GM18951 (cell line): Measurements from ENCODE around the gene ARPC1A.
"Not testable (repeated sequence)": the region's sequence is repeated elsewhere in the genome, so short reads cannot be mapped to it uniquely, and the experiment has no call there.

Source experiments
- POLR2A ChIP-seq: IDR thresholded peaks from 4 replicates; pipeline ENCODE4 v1.6.1; 2011; ENCODE audit warnings: mild to moderate bottlenecking; ENCODE audit not compliant: insufficient read length, insufficient read depth; ENCODE audit errors: extremely low read depth
- in situ Hi-C: fragments of 300-500 bp; cut with MboI; formaldehyde crosslinking; loops from one replicate; pipeline ENCODE4 v1.12.0; 2022; ENCODE audit warnings: low sequenced_read_pairs, mixed read lengths, inconsistent platforms; ENCODE audit not compliant: unreplicated experiment

The ARPC1A gene

DNA sequence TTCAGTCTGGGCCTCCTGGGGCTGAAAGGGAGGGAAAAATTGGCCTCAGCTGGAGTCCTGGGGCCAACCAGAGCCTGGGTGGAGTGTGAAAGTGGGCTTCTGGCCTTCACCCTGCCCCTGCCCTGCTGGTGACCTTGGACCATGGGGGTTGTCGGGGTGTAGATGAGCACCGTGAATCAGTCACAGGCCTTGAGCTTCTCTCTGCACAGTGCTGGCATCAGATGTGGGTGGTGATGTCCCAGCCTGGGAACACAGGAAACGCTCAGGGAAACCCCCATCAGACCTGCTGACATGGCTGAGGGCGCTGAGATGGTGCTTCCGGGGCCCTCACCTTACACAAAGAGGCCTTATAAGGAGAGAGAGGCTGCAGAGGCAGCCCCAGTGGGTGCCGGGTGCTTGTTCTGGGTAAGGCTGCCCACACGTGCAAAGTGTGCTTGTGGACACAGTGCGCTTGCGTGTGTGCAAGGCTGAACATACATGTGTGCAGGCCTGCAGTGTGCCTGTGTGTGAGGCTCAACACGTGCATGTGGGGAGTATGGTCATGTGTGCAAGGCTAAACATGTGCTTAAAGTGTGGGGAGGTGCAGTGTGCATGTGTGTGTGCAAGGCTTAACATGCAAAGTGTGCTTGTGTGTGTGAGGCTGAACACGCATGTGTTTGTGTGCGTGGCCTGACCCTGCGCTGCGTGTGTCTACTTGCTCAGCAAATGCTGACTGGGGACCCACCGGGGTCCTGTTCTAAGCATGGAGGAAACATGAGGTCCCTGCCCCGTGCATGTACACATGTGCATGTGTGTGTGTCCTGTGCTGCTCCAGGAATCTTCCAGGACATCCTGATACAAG, 55.3 kb downstream of the ARPC1A start:
- in situ Hi-C loops = no loop called here
- peak; percentile 69 for TF ChIP-seq POLR2A

DNA sequence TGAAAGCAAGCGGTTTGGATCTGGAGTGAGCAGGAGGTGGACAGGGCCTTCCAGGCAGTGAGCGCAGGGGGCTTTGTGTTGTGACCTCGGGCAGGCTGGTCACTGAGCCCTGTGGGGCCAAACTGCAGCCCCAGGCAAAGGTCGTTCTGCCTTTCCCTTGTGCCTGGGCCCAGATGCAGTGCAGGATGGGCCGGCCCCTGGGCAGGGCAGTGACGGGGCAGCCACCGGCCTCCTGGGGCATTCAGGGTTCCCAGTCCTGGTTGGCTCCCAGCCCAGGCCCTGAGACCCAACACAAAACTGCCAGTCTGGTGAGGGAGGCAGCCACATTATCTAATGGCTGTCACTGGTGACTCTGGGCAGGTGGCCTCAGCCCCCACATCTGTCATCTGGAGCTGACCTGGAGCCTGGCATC, 56.0 kb downstream of the ARPC1A start:
- no peak for TF ChIP-seq POLR2A
- in situ Hi-C loops = no loop called here

DNA sequence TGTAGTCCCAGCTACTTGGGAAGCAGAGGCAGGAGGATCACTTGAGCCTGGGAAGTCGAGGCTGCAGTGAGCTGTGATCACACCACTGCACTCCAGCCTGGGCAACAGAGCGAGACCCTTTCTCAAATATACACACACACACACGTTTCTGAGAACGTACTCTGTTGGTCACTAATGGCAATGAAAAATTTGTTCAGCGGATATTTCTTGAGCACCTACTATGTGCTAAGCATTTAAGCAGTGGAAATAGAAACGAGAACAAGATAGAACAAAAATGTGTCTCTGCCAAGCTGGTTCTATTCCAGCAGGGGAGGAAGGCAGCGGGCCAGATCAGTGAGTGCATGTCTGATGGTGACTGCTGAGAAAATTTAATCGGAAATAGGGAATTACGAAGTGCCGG, 57.5 kb downstream of the ARPC1A start:
- in situ Hi-C loops = no loop called here
- TF ChIP-seq POLR2A = no peak

GRCh38 chr7:99383791-99384370, 58.2 kb downstream of the ARPC1A start:
- no peak for TF ChIP-seq POLR2A
- in situ Hi-C loops = no loop called here

GRCh38 chr7:99384523-99384922, 58.8 kb downstream of the ARPC1A start:
- in situ Hi-C loops = no loop called here
- no peak for TF ChIP-seq POLR2A

GRCh38 chr7:99385564-99385963, 59.9 kb downstream of the ARPC1A start:
- in situ Hi-C loops = no loop called here
- no peak for TF ChIP-seq POLR2A

GRCh38 chr7:99386584-99387238, 61.0 kb downstream of the ARPC1A start:
- TF ChIP-seq POLR2A = no peak
- in situ Hi-C loops = no loop called here

GRCh38 chr7:99387239-99387635, 61.5 kb downstream of the ARPC1A start:
- in situ Hi-C loops = not testable (repeated sequence)

DNA sequence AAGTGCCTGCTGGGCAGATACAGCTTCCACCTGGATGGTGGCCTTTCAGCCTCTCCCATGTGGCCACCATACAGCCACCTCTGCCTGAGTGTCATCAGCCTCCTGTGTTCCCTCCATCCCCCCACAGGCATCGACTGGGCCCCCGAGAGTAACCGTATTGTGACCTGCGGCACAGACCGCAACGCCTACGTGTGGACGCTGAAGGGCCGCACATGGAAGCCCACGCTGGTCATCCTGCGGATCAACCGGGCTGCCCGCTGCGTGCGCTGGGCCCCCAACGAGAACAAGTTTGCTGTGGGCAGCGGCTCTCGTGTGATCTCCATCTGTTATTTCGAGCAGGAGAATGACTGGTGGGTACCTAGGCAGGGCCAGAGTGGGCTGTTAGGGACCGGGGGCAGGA, 62.2 kb downstream of the ARPC1A start:
- no peak for TF ChIP-seq POLR2A

DNA sequence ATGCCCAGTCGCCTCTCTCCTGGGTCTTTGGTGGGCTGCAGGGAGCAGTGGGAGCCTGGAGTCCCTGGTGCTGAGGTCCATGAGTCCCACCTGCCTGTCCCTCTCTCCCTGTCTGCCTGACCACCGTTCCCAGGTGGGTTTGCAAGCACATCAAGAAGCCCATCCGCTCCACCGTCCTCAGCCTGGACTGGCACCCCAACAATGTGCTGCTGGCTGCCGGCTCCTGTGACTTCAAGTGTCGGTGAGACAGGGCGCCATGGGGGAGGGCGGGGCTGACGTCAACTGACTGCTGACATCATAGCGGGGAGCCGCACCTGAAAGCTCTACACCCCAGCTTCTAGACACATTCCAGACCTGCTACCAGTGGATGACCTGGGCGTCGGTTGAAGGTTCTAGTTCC, 64.1 kb downstream of the ARPC1A start:
- in situ Hi-C loops = no loop called here
- no peak for TF ChIP-seq POLR2A

More for the DNA sequence above, 62.2 kb downstream of the ARPC1A start:
- in situ Hi-C loops = no loop called here

DNA sequence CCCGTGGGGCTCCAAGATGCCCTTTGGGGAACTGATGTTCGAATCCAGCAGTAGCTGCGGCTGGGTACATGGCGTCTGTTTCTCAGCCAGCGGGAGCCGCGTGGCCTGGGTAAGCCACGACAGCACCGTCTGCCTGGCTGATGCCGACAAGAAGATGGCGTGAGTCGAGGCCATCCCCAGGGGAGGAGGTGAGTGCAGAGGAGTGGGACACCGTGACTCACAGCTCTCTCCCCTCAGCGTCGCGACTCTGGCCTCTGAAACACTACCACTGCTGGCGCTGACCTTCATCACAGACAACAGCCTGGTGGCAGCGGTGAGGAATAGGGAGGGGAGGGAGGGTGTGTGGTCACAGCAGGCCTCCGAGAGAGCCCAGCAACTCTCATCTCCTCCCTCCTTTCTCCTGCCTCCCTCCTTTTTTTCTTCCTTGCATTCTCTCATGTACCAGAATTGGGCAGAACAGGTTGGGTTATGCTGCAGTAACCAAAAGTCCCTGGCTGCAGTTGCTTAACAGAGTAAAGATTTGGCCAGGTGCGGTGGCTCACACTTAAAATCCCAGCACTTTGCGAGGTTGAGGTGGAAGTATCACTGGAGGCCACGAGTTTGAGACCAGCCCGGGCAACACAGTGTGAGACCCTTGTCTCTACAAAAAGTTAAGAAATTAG, 65.4 kb downstream of the ARPC1A start:
- in situ Hi-C loops = no loop called here
- TF ChIP-seq POLR2A = no peak

DNA sequence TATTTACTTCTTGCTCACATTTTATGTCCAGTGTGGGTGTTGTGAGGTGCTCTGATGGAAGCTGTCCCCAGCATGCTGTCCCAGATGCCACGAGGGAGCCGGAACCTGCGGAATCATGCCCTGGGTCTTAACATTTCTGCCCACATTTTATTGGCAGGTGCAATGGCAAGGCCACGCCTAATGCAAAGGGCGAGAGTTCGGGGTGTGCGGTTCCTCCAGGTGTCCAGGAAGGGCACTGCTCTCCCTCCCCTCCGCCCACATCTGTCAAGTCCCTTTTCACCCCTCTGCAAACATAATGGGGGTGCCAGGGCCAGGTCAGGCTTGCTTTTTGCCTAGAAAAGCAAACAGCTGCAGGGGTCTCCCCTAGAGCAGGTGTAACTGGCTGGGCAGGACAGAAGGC, 66.3 kb downstream of the ARPC1A start:
- in situ Hi-C loops = no loop called here
- peak; percentile 14 for TF ChIP-seq POLR2A

- in situ Hi-C loops = no loop called here
- no peak for TF ChIP-seq POLR2A
Observed at GRCh38 chr7:99392659-99393354, 67.1 kb downstream of the ARPC1A start.
